RWPE1 (cell line): ENCODE results near the gene CMTM5.
"Not testable (repeated sequence)": the region's sequence is repeated elsewhere in the genome, so short reads cannot be mapped to it uniquely, and the experiment has no call there.

Source experiments
- CTCF ChIA-PET: fragments of 350-600 bp; sonication (Branson Sonifier 250); formaldehyde crosslinking; extraction: SDS; loops from one replicate; lab custom pipeline; 2021; lab: Yijun Ruan, JAX
- POLR2A ChIA-PET: fragments of 400-600 bp; formaldehyde crosslinking; extraction: SDS; loops from one replicate; lab custom pipeline; 2020; ENCODE audit warnings: antibody characterized with exemption; ENCODE audit not compliant: low non-redundant PET; lab: Yijun Ruan, JAX
- DNase-seq: peaks from one replicate; pipeline ENCODE4 v3.0.0; 2012; ENCODE audit warnings: low spot score
- H3K27ac ChIP-seq: fragments of 450-650 bp; 2 replicates; pipeline ENCODE4 v1.5.1; 2017
- TF ChIP-seq, protein P1 (sequence below): fragments of 450-650 bp; conservative IDR thresholded peaks from 2 replicates; pipeline ENCODE4 v1.5.1; 2017; ENCODE audit warnings: low read depth, mild to moderate bottlenecking

CMTM5 gene

DNA sequence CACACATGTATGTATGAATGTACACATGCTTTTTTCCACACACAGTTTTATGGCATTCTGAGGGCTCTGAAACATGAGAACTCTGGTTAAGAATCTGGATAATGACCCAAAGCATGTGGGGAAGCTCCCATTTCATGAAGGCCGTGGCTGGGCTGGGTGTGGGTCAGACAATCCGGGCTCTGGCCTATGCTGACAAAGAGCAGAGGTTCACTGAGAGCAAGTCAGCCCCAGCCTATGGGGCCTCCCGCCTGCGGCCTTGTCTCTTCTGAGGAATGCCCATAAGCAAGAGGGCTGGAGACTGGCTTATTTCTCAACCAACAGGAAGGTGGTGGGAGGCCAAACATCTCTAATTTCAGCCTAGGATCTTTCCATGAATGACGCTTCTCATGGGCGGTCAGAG is 22.7 kb downstream of the CMTM5 start:
- H3K27ac ChIP-seq, result no peak overlapping the region
- DNase-seq, result no peak
- TF ChIP-seq, protein P1, sequence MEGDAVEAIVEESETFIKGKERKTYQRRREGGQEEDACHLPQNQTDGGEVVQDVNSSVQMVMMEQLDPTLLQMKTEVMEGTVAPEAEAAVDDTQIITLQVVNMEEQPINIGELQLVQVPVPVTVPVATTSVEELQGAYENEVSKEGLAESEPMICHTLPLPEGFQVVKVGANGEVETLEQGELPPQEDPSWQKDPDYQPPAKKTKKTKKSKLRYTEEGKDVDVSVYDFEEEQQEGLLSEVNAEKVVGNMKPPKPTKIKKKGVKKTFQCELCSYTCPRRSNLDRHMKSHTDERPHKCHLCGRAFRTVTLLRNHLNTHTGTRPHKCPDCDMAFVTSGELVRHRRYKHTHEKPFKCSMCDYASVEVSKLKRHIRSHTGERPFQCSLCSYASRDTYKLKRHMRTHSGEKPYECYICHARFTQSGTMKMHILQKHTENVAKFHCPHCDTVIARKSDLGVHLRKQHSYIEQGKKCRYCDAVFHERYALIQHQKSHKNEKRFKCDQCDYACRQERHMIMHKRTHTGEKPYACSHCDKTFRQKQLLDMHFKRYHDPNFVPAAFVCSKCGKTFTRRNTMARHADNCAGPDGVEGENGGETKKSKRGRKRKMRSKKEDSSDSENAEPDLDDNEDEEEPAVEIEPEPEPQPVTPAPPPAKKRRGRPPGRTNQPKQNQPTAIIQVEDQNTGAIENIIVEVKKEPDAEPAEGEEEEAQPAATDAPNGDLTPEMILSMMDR, result no peak
- ChIA-PET POLR2A (no interaction called here), CTCF (no interaction called here)

DNA sequence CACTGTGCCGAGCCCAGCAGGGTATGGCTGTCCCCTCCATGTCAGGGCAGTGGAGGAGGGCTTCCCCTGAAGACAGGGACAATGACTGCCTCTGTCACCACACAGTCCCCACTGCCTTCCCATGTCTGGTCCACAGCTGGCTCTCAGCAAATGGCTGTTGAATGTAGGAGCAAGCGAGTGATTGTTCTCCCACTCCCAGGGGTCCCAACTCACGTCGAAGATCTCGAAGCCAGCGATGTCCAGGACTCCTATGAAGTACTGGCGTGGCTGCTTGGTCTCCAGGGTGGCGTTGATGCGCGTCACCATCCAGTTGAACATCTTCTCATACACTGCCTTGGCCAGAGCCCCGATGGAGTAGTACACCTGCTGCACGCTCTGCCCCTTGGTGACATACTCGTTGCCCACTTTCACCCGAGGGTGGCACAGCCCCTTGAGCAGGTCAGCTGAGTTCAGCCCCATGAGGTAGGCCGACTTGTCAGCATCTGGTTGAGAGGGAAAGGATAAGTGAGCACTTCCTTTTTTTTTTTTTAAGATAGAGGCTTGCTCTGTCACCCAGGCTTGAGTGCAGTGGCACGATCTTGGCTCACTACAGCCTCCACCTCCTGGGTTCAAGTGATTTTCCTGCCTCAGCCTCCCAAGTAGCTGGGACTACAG is 23.8 kb downstream of the CMTM5 start:
- H3K27ac ChIP-seq, CTCF ChIA-PET, POLR2A ChIA-PET, DNase-seq: not testable (repeated sequence)

DNA sequence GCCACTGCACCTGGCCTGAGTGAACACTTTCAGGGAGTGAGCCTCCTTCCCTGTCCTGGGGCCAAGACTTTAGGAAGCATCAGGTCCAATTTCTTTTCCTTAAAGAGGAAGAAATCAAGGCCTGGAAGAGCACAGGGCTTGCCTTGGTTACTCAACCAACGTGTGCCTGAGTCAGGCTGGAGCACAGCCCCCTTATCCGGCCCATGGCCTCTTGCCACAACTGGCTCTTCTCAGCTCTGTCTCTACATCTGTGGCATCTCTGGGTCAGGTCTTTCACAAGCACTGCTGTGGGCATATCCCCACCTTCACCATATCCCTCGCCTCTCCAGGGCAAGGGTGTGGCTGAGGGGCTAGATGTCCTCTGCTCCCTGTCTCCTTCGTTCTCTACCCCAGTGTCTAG is 24.4 kb downstream of the CMTM5 start:
- CTCF ChIA-PET, result no interaction called here
- TF ChIP-seq, protein P1, result no peak
- H3K27ac ChIP-seq, result no peak overlapping the region
- POLR2A ChIA-PET, result no interaction called here
- no peak for DNase-seq

DNA sequence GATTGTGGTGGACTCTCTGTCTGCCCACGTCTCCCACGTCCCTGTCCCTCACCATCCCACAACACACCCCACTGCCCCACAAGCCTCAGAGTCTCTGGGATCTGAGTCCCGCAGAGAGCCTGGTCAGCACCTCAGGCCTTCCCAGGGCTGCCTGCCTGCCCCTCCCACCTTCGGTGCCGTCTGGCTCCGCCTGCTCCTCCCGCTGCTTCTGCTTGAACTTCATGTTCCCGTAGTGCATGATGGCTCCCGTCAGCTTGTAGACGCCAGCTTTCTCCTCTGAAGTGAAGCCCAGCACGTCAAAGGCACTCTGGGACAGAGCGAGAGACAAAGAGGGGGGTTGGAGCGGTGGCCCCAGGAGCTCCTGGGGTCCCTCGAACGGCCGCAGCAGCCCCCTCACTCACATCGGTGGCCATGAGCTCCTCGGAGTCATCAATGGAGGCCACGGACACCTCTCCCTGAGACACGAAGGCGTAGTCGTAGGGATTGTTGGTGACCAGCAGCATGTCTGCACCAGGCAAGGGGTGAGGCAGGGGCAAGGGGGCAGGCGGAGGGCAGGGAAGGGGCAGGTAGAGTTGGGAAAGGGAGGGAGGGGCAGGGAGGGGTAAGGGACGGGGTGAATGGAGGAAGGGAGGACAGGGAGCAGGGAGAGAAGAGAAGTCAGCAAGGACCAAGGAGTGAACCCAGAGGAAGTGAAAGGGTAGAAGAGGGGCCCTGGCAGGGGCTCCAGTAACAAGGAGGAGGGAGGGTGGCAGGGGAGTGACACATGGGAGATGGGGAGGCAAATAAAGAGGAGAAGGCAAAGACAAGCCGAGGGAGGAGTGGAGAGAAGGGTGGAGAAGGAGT is 25.7 kb downstream of the CMTM5 start:
- POLR2A ChIA-PET, result no interaction called here
- CTCF ChIA-PET, result no interaction called here
- no peak for DNase-seq
- H3K27ac ChIP-seq, result no peak overlapping the region
- TF ChIP-seq, protein P1, result no peak

DNA sequence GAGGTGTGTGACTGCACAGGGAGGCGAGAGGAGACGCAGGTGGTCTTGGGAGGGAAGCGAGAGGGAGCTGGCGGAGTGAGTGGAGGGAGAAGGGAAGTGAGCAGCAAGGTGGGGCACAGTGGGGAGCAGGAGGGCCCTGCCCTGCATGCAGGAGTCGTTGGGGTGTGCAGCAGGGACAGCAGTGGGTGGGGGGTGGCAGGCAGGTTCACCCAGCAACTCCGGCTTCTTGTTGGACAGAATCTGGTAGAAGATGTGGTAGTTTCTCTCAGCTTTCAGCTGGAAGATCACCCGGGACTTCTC is 26.2 kb downstream of the CMTM5 start:
- POLR2A ChIA-PET, result no interaction called here
- DNase-seq, result no peak
- no peak overlapping the region for H3K27ac ChIP-seq
- CTCF ChIA-PET, result no interaction called here
- TF ChIP-seq, protein P1, result no peak

DNA sequence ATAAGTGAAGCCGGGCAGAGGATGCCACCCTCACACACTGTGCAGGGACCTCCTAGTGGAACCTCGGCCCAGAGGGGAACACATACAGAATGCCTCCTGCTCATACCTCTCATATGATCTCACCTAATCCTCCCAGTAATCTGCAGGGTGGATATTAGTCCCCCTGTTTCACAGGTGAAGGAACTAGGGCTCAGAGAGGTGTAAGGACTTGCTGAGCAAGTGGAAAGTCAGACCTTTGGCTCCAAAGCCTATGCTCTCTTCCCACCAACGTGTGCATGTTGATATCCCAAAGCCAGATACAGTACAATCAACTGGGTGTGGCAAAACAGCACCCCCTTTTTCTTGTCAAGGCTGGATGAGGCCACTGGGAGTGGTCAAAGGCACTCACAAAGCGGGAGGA is 27.1 kb downstream of the CMTM5 start:
- TF ChIP-seq, protein P1, result no peak
- POLR2A ChIA-PET, result no interaction called here
- no peak for DNase-seq
- H3K27ac ChIP-seq, result no peak overlapping the region
- CTCF ChIA-PET, result no interaction called here

DNA sequence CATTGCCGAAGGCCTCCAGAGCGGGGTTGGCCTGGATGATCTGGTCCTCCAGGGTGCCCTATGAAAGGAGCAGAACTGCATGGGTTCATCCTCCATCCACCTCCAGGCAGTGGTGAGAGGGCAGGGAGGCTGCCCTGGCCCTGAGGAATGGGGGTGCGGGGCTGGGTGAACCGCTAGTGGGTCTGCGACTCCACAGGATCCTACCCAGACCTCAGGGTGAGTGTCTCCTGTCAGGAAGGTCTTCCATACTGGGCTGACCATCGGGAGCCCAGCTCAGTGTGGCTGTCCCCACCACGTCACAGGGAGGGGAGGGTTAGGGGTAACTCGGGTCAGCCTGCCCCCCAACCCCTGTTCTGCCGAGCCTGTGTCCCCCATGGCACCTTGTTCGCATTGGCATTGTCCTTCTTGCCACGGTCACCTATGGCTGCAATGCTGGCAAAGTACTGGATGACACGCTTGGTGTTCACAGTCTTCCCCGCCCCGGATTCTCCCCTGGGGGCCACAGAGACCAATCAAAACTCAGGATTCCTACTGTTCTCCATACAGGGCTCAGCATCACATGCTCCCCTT is 27.6 kb downstream of the CMTM5 start:
- CTCF ChIA-PET, result no interaction called here
- POLR2A ChIA-PET, result interaction anchor here (0.7 kb wide), 1 partner anchor 227 kb away, joined by 3 read pairs; no protein-coding TSS in a partner anchor

More for the DNA sequence above, 27.6 kb downstream of the CMTM5 start:
- no peak overlapping the region for H3K27ac ChIP-seq
- no peak for DNase-seq
- TF ChIP-seq, protein P1, result no peak
